Mammary epithelial cell (primary cell): ENCODE data around the gene SMCO4.

Experiments
- CTCF ChIP-seq, 2 donors: IDR thresholded peaks in 1 of 2; conservative IDR thresholded peaks in 1 of 2; 2 replicates each; pipeline ENCODE4 v1.5.1; 2011 to 2012; ENCODE audit warnings: inconsistent platforms in 2 of 2, low read length in 2 of 2, mild to moderate bottlenecking in 2 of 2, control low read depth in 1 of 2, low read depth in 1 of 2; ENCODE audit not compliant: insufficient read depth in 1 of 2; ENCODE audit errors: extremely low read depth in 1 of 2
- EZH2 ChIP-seq: IDR thresholded peaks from 2 replicates; pipeline ENCODE4 v1.6.1; 2012; ENCODE audit warnings: low read length, inconsistent platforms, borderline replicate concordance

- no peak for TF ChIP-seq CTCF (conservative IDR thresholded peaks at IDR 0.05 in 1 of 2, IDR thresholded peaks at IDR 0.05 in 1 of 2; ENCODE audit: extremely low read depth in 1 of 2, insufficient read depth in 1 of 2, low read depth in 1 of 2, low read length in 2 of 2)
- no peak for TF ChIP-seq EZH2
Measured at GRCh38 chr11:93569496-93569895, 26.3 kb upstream of the SMCO4 start.
